ENCODE results near the gene PRPF6. TPM values are rescaled to one million over a fixed set of nuclear protein-coding genes. Genes with fewer than 3 reads are reported as not detected.

Gene PRPF6
- total and polyA plus RNA-seq, 2 of the 13 experiments (the other 11 are each of a cell fraction or from before 2014, with no cell fraction given): 63.7 to 101 TPM

GRCh38 chr20:64056639-64056888 is 75.6 kb downstream of the PRPF6 start (continued):
- no peak for TF ChIP-seq ETS1 (CRISPR knock-in tag; IDR thresholded peaks at IDR 0.05)
- no peak for TF ChIP-seq TAF1 (CRISPR knock-in tag; IDR thresholded peaks at IDR 0.05)
- no peak for TF ChIP-seq ATF2 (CRISPR knock-in tag; IDR thresholded peaks at IDR 0.05)
- TF ChIP-seq PRDM4 (CRISPR knock-in tag; IDR thresholded peaks at IDR 0.05; ENCODE audit: borderline replicate concordance): no peak
- TF ChIP-seq PRDM15 (CRISPR knock-in tag; IDR thresholded peaks at IDR 0.05): no peak
- TF ChIP-seq GTF3A (CRISPR knock-in tag; conservative IDR thresholded peaks at IDR 0.05): no peak
- peak; percentile 40; the same call in 1 of the 2 replicates for TF ChIP-seq SP140L (CRISPR knock-in tag; IDR thresholded peaks at IDR 0.05; ENCODE audit: borderline replicate concordance)
- TF ChIP-seq SALL1 (CRISPR knock-in tag; IDR thresholded peaks at IDR 0.05): no peak
- no peak for TF ChIP-seq ZNF432 (CRISPR knock-in tag; IDR thresholded peaks at IDR 0.05; ENCODE audit: borderline replicate concordance)
- TF ChIP-seq, protein P1, sequence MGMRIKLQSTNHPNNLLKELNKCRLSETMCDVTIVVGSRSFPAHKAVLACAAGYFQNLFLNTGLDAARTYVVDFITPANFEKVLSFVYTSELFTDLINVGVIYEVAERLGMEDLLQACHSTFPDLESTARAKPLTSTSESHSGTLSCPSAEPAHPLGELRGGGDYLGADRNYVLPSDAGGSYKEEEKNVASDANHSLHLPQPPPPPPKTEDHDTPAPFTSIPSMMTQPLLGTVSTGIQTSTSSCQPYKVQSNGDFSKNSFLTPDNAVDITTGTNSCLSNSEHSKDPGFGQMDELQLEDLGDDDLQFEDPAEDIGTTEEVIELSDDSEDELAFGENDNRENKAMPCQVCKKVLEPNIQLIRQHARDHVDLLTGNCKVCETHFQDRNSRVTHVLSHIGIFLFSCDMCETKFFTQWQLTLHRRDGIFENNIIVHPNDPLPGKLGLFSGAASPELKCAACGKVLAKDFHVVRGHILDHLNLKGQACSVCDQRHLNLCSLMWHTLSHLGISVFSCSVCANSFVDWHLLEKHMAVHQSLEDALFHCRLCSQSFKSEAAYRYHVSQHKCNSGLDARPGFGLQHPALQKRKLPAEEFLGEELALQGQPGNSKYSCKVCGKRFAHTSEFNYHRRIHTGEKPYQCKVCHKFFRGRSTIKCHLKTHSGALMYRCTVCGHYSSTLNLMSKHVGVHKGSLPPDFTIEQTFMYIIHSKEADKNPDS (CRISPR knock-in tag; IDR thresholded peaks at IDR 0.05): no peak
- no peak for TF ChIP-seq NFE2 (CRISPR knock-in tag; IDR thresholded peaks at IDR 0.05)
- TF ChIP-seq ZNF660 (CRISPR knock-in tag; IDR thresholded peaks at IDR 0.05; ENCODE audit: borderline replicate concordance, low read depth): no peak
- no peak for TF ChIP-seq ATRX (CRISPR knock-in tag; IDR thresholded peaks at IDR 0.05; ENCODE audit: borderline replicate concordance)
- no peak for TF ChIP-seq ZNF230 (CRISPR knock-in tag; IDR thresholded peaks at IDR 0.05)
- TF ChIP-seq ZBTB1 (CRISPR knock-in tag; IDR thresholded peaks at IDR 0.05; ENCODE audit: borderline replicate concordance): no peak

Measured in HepG2 (cell line).